Measurements from ENCODE around the gene IGF1R.

Gene IGF1R

DNA sequence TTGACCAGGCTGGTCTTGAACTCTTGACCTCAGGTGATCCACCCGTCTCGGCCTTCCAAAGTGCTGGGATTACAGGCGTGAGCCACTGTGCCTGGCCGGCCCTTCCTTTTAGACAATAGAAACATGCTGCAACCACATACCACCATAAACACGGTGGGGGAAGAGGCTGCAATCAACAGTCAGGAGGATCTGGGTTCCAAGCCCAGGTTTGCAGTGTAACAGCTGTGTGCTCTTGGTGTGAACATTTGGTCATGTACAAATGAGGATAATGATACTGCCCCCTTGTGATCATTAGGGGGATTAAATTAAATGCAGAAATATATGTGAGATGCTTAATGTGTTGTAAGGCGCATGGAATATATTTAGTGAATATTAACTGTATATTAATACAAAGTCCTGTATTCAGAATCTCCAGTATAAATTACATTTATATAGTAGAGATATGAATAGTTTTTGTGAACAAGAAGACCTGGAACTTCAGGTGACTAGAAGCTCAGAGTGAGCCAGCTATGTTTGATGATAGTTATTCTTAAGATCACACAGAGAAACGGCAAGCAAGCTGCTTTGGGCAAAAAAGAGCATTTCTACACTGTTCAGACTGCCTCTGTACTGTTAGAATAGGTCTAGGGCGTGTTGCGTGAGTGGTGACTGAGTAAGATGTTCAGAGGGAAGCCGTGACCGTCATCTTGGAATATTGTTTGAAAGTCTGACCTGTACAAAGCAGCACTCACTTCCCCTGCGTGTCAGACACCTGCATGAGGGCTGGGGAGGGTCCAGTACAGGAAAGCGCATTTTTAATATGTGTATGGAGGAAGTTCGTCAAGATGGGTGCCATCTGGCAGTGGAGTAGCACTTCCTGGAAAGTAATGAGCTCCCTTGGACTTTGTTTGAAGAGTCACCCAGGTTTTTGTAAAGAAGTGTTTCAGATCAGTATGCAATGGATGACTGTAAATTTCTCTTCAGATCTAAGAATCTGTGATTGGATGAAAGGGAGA, 233.5 kb downstream of the IGF1R start:
- Histone ChIP-seq H3K9me2 (replicated peaks; ENCODE audit: insufficient read depth, low read length) (no peaks in the 10 kb centered on the region), H3K36me3 (ENCODE audit: low read length) (no peaks in the 10 kb centered on the region), H3K27ac (ENCODE audit: low read depth, low read length) (no peak overlapping the region), H4K20me1 (ENCODE audit: low read depth, low read length) (peaks cover 12% of the 10 kb centered on the region), H2AFZ (ENCODE audit: low read depth, low read length, severe bottlenecking) (no peak overlapping the region), H3K9me3 (ENCODE audit: insufficient read depth, low read length) (no peaks in the 10 kb centered on the region), H3K4me3 (ENCODE audit: insufficient read depth, low read length, poor library complexity, severe bottlenecking) (no peak overlapping the region), H3K4me2 (ENCODE audit: low read depth, low read length, poor library complexity, severe bottlenecking) (no peak overlapping the region), H3K27me3 (ENCODE audit: low read length) (no peaks in the 10 kb centered on the region), H3K9ac (ENCODE audit: low read length) (no peak overlapping the region), H3K79me2 (ENCODE audit: insufficient read depth, low read length) (no peaks in the 10 kb centered on the region), H3F3A (ENCODE audit: insufficient read depth) (no peaks in the 10 kb centered on the region)
- TF ChIP-seq EZH2phosphoT487 (conservative IDR thresholded peaks at IDR 0.05; ENCODE audit: low read length) = no peak
- TF ChIP-seq, protein P1, sequence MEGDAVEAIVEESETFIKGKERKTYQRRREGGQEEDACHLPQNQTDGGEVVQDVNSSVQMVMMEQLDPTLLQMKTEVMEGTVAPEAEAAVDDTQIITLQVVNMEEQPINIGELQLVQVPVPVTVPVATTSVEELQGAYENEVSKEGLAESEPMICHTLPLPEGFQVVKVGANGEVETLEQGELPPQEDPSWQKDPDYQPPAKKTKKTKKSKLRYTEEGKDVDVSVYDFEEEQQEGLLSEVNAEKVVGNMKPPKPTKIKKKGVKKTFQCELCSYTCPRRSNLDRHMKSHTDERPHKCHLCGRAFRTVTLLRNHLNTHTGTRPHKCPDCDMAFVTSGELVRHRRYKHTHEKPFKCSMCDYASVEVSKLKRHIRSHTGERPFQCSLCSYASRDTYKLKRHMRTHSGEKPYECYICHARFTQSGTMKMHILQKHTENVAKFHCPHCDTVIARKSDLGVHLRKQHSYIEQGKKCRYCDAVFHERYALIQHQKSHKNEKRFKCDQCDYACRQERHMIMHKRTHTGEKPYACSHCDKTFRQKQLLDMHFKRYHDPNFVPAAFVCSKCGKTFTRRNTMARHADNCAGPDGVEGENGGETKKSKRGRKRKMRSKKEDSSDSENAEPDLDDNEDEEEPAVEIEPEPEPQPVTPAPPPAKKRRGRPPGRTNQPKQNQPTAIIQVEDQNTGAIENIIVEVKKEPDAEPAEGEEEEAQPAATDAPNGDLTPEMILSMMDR (IDR thresholded peaks at IDR 0.05; ENCODE audit: insufficient read depth, low read length, poor library complexity, severe bottlenecking) = peak; percentile 39

DNA sequence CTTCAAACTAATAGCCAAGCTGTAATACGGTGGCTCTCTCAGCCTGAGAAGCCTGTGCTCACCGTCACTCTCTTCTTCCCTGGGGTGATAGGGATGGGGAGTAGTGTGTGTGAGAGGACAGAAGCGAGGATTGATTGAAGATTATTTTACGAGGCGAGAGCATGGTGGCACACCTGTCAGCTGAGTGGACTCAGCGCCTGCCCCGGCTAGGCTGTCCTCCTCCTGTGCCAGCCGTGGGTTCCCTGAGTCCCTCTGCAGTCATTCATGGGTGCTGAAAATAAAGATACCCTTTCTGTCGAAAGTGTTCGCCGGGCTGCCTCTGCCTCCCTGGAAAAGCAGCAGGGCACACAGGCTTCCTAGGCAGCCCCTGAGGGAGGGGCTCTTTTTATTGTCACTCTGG, 235.1 kb downstream of the IGF1R start:
- Histone ChIP-seq H4K20me1 (ENCODE audit: low read depth, low read length) (peaks cover 5% of the 10 kb centered on the region), H3K4me2 (ENCODE audit: low read depth, low read length, poor library complexity, severe bottlenecking) (no peak overlapping the region)
- TF ChIP-seq EZH2phosphoT487 (conservative IDR thresholded peaks at IDR 0.05; ENCODE audit: low read length) = no peak
- TF ChIP-seq, protein P1 (IDR thresholded peaks at IDR 0.05; ENCODE audit: insufficient read depth, low read length, poor library complexity, severe bottlenecking) = no peak

DNA sequence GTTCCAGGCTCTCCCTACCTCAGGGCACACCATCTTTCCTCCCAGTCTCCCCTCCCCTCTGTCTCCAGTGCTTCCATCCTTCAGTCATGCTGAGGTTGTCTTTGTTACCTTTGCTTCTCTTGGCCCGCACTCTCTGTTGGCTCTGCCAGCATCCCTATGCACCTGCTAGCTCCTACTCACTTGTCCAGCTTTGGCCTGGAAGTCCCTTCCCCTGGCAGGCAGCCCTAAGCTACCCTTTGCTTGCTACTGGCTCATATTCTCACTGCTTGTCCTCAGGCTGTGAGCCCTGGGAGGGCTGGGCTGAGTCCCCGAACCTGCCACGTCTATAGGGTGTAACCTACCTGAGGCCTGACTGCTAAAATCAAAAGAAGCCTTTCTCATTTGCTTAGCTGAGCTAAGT, 236.6 kb downstream of the IGF1R start:
- Histone ChIP-seq H3K36me3 (ENCODE audit: low read length) (no peaks in the 10 kb centered on the region), H3K9me3 (ENCODE audit: insufficient read depth, low read length) (no peaks in the 10 kb centered on the region), H3K4me2 (ENCODE audit: low read depth, low read length, poor library complexity, severe bottlenecking) (no peak overlapping the region), H3K4me3 (ENCODE audit: insufficient read depth, low read length, poor library complexity, severe bottlenecking) (no peak overlapping the region), H2AFZ (ENCODE audit: low read depth, low read length, severe bottlenecking) (no peak overlapping the region), H3K79me2 (ENCODE audit: insufficient read depth, low read length) (no peaks in the 10 kb centered on the region), H3K27ac (ENCODE audit: low read depth, low read length) (no peak overlapping the region), H4K20me1 (ENCODE audit: low read depth, low read length) (peaks cover 5% of the 10 kb centered on the region), H3K9me2 (replicated peaks; ENCODE audit: insufficient read depth, low read length) (no peaks in the 10 kb centered on the region), H3K9ac (ENCODE audit: low read length) (no peak overlapping the region), H3F3A (ENCODE audit: insufficient read depth) (no peaks in the 10 kb centered on the region), H3K27me3 (ENCODE audit: low read length) (no peaks in the 10 kb centered on the region)
- TF ChIP-seq, protein P1 (IDR thresholded peaks at IDR 0.05; ENCODE audit: insufficient read depth, low read length, poor library complexity, severe bottlenecking) = no peak
- no peak for TF ChIP-seq EZH2phosphoT487 (conservative IDR thresholded peaks at IDR 0.05; ENCODE audit: low read length)

More for the DNA sequence above, 235.1 kb downstream of the IGF1R start:
- no peaks in the 10 kb centered on the region for H3K79me2 ChIP-seq (ENCODE audit: insufficient read depth, low read length)
- no peaks in the 10 kb centered on the region for H3K36me3 ChIP-seq (ENCODE audit: low read length)
- no peak overlapping the region for H3K4me3 ChIP-seq (ENCODE audit: insufficient read depth, low read length, poor library complexity, severe bottlenecking)
- no peak overlapping the region for H3K27ac ChIP-seq (ENCODE audit: low read depth, low read length)
- H3F3A ChIP-seq (ENCODE audit: insufficient read depth) = no peaks in the 10 kb centered on the region
- no peaks in the 10 kb centered on the region for H3K27me3 ChIP-seq (ENCODE audit: low read length)
- H3K9ac ChIP-seq (ENCODE audit: low read length) = no peak overlapping the region
- H3K9me2 ChIP-seq (replicated peaks; ENCODE audit: insufficient read depth, low read length) = no peaks in the 10 kb centered on the region
- no peak overlapping the region for H2AFZ ChIP-seq (ENCODE audit: low read depth, low read length, severe bottlenecking)
- no peaks in the 10 kb centered on the region for H3K9me3 ChIP-seq (ENCODE audit: insufficient read depth, low read length)
